IMR-90 (cell line): Measurements from ENCODE around the gene RECQL5. TPM values are rescaled to one million over a fixed set of nuclear protein-coding genes. Genes with fewer than 3 reads are reported as not detected.
A peak's percentile ranks its signal among the peaks of the same experiment; 100 is the strongest.

Experiments used
- ATAC-seq: fragments of 200-7000 bp; cut with Tn5 transposase; 2 replicates; pipeline ENCODE4 v1.9.1; 2020; ENCODE audit warnings: low read depth, mild to moderate bottlenecking, moderate library complexity
- BruUV-seq: library from RNA; stranded (reverse); fragments of 400-500 nt; replicated peaks from 2 replicates; lab custom pipeline; 2021; lab: Mats Ljungman, UMichigan
- CTCF ChIA-PET: fragments of 300-600 bp; formaldehyde crosslinking; extraction: SDS; loops from one replicate; lab custom pipeline; 2021; ENCODE audit warnings: antibody characterized with exemption; lab: Yijun Ruan, JAX
- POLR2A ChIA-PET: fragments of 300-600 bp; sonication (Branson Sonifier 250); formaldehyde crosslinking; loops from one replicate; lab custom pipeline; 2022; ENCODE audit warnings: antibody characterized with exemption; ENCODE audit not compliant: unreplicated experiment; lab: Charles Lee
- DNase-seq: peaks from one replicate; pipeline ENCODE4 v3.0.0; 2013
- H2AFZ ChIP-seq: replicated peaks from 2 replicates; pipeline ENCODE3; 2013; ENCODE audit warnings: low read length, mild to moderate bottlenecking; ENCODE audit not compliant: poor library complexity
- H2AK5ac ChIP-seq: 2 replicates; pipeline ENCODE4 v1.6.1; 2013; ENCODE audit warnings: low read depth, low read length, inconsistent platforms
- H2AK9ac ChIP-seq: replicated peaks from 2 replicates; pipeline ENCODE3; 2013; ENCODE audit warnings: mild to moderate bottlenecking, low read depth, low read length, moderate library complexity; ENCODE audit not compliant: poor library complexity
- H2BK120ac ChIP-seq: 2 replicates; pipeline ENCODE4 v1.6.1; 2013; ENCODE audit warnings: low read depth, low read length, inconsistent platforms
- H2BK15ac ChIP-seq: 3 replicates; pipeline ENCODE4 v1.6.1; 2013; ENCODE audit warnings: low read depth, low read length, inconsistent platforms
- H2BK20ac ChIP-seq: 2 replicates; pipeline ENCODE4 v1.6.1; 2013; ENCODE audit warnings: low read depth, mild to moderate bottlenecking, inconsistent platforms, low read length, moderate library complexity
- H2BK5ac ChIP-seq: 2 replicates; pipeline ENCODE4 v1.6.1; 2013; ENCODE audit warnings: mild to moderate bottlenecking, low read depth, low read length, inconsistent platforms; ENCODE audit not compliant: poor library complexity, severe bottlenecking
- H3K14ac ChIP-seq: replicated peaks from 2 replicates; pipeline ENCODE4 v1.6.1; 2013; ENCODE audit warnings: low read depth, low read length, inconsistent platforms
- H3K18ac ChIP-seq: 2 replicates; pipeline ENCODE4 v1.6.1; 2013; ENCODE audit warnings: low read depth, low read length, control low read depth
- H3K23ac ChIP-seq: 2 replicates; pipeline ENCODE4 v1.6.1; 2013; ENCODE audit warnings: low read depth, low read length, inconsistent platforms
- H3K27ac ChIP-seq: 2 replicates; pipeline ENCODE4 v1.5.1; 2013; ENCODE audit warnings: mild to moderate bottlenecking, control low read depth, low read length; ENCODE audit not compliant: insufficient read depth
- H3K27me3 ChIP-seq: 2 replicates; pipeline ENCODE4 v1.6.1; 2013; ENCODE audit warnings: low read length; ENCODE audit not compliant: control insufficient read depth, insufficient read depth
- H3K36me3 ChIP-seq: 2 replicates; pipeline ENCODE4 v1.6.1; 2013; ENCODE audit warnings: low read length, mixed read lengths; ENCODE audit not compliant: control insufficient read depth, insufficient read depth
- H3K4ac ChIP-seq: 2 replicates; pipeline ENCODE4 v1.6.1; 2013; ENCODE audit warnings: low read depth, low read length, inconsistent platforms
- H3K4me1 ChIP-seq: 2 replicates; pipeline ENCODE4 v1.6.1; 2013; ENCODE audit warnings: low read length, mixed read lengths; ENCODE audit not compliant: control insufficient read depth, insufficient read depth
- H3K4me2 ChIP-seq: 2 replicates; pipeline ENCODE4 v1.6.1; 2013; ENCODE audit warnings: low read depth, mild to moderate bottlenecking, control low read depth, low read length, moderate library complexity
- H3K4me3 ChIP-seq: 2 replicates; pipeline ENCODE4 v1.5.1; 2013; ENCODE audit warnings: low read depth, mild to moderate bottlenecking, control low read depth, low read length, moderate library complexity; ENCODE audit not compliant: insufficient read depth
- H3K56ac ChIP-seq: 2 replicates; pipeline ENCODE4 v1.6.1; 2013; ENCODE audit warnings: low read length, inconsistent platforms; ENCODE audit not compliant: insufficient read depth; ENCODE audit errors: extremely low read depth
- H3K79me1 ChIP-seq, 2 experiments: 2 replicates each; pipeline ENCODE4 v1.6.1; 2013; ENCODE audit warnings: low read length in 2 of 2, inconsistent platforms in 1 of 2, low read depth in 1 of 2
- H3K9ac ChIP-seq: 2 replicates; pipeline ENCODE4 v1.6.1; 2013; ENCODE audit warnings: low read depth, low read length, control low read depth
- H3K9me1 ChIP-seq: 2 replicates; pipeline ENCODE4 v1.6.1; 2013; ENCODE audit warnings: low read length, inconsistent platforms; ENCODE audit not compliant: insufficient read depth
- H3K9me3 ChIP-seq: 2 replicates; pipeline ENCODE4 v1.6.1; 2013; ENCODE audit warnings: low read length; ENCODE audit not compliant: control insufficient read depth, insufficient read depth
- H4K20me1 ChIP-seq: 2 replicates; pipeline ENCODE4 v1.6.1; 2013; ENCODE audit warnings: low read length, inconsistent platforms; ENCODE audit not compliant: insufficient read depth
- H4K5ac ChIP-seq: 2 replicates; pipeline ENCODE4 v1.6.1; 2013; ENCODE audit warnings: mild to moderate bottlenecking, low read depth, low read length, control low read depth
- H4K8ac ChIP-seq, 2 experiments: 2 replicates each; pipeline ENCODE4 v1.6.1; 2013; ENCODE audit warnings: low read depth in 2 of 2, low read length in 2 of 2, control low read depth in 1 of 2, inconsistent platforms in 1 of 2
- H4K91ac ChIP-seq: 2 replicates; pipeline ENCODE4 v1.6.1; 2013; ENCODE audit warnings: low read depth, low read length, inconsistent platforms; ENCODE audit not compliant: insufficient read depth
- CEBPB ChIP-seq: IDR thresholded peaks from 2 replicates; pipeline ENCODE4 v1.6.1; 2012; ENCODE audit warnings: low read depth, low read length, improper control_type of control experiment
- CHD1 ChIP-seq: IDR thresholded peaks from 2 replicates; pipeline ENCODE4 v1.6.1; 2012; ENCODE audit warnings: low read depth, low read length, improper control_type of control experiment
- FOS ChIP-seq: fragments of 150-350 bp; IDR thresholded peaks from 2 replicates; pipeline ENCODE4 v1.6.1; 2016; ENCODE audit warnings: low read depth, low read length
- MAFK ChIP-seq: IDR thresholded peaks from 2 replicates; pipeline ENCODE4 v1.6.1; 2012; ENCODE audit warnings: low read depth, low read length, improper control_type of control experiment
- MAZ ChIP-seq: IDR thresholded peaks from 2 replicates; pipeline ENCODE4 v1.6.1; 2012; ENCODE audit warnings: low read depth, mild to moderate bottlenecking, low read length, improper control_type of control experiment, moderate library complexity, borderline replicate concordance
- MXI1 ChIP-seq: IDR thresholded peaks from 2 replicates; pipeline ENCODE4 v1.6.1; 2012; ENCODE audit warnings: low read depth, mild to moderate bottlenecking, low read length, moderate library complexity, borderline replicate concordance
- NFE2L2 ChIP-seq: fragments of 150-350 bp; IDR thresholded peaks from 2 replicates; pipeline ENCODE4 v1.6.1; 2016; ENCODE audit warnings: low read depth, mild to moderate bottlenecking, low read length
- POLR2A ChIP-seq: IDR thresholded peaks from 2 replicates; pipeline ENCODE4 v1.6.1; 2012; ENCODE audit warnings: mild to moderate bottlenecking, low read depth, low read length
- RAD21 ChIP-seq: IDR thresholded peaks from 2 replicates; pipeline ENCODE4 v1.6.1; 2012; ENCODE audit warnings: low read length, improper control_type of control experiment
- RFX5 ChIP-seq: IDR thresholded peaks from 2 replicates; pipeline ENCODE4 v1.8.0; 2012; ENCODE audit warnings: low read depth, mild to moderate bottlenecking, low read length, moderate library complexity
- SMC3 ChIP-seq: fragments of 150-350 bp; IDR thresholded peaks from 2 replicates; pipeline ENCODE4 v1.6.1; 2016; ENCODE audit warnings: low read depth, mild to moderate bottlenecking, antibody characterized with exemption, low read length, moderate library complexity
- WGBS, 2 experiments: methylation state at CpG; one replicate each; pipeline versions ENCODE4 v1.1.5 to v1.1.7; 2013; ENCODE audit warnings: missing lambda C conversion rate in 2 of 2; ENCODE audit not compliant: insufficient read length in 1 of 2; ENCODE audit errors: extremely low coverage in 2 of 2; 5-methylcytosine and 5-hydroxymethylcytosine counted together
- dilution Hi-C: fragments of 300-500 bp; cut with HindIII; formaldehyde crosslinking; loops from one replicate; pipeline ENCODE4 v1.14.3; 2018; ENCODE audit warnings: low sequenced_read_pairs; ENCODE audit not compliant: unreplicated experiment
- in situ Hi-C: fragments of 300-500 bp; cut with MboI; formaldehyde crosslinking; loops from 3 replicates; pipeline ENCODE4 v1.14.3; 2019; ENCODE audit warnings: low sequenced_read_pairs, inconsistent platforms, mixed read lengths
- intact Hi-C: fragments of 100-400 bp; cut with micrococcal nuclease; formaldehyde crosslinking; loops from 2 replicates; pipeline ENCODE4 v1.10.0; 2022
- polyA plus RNA-seq, 3 experiments: library from polyadenylated mRNA; depleted of rRNA; stranded (reverse); fragments of >200 nt; gene quantifications; 2 replicates each; pipeline ENCODE4 v1.2.3, GENCODE V29; 2012; ENCODE audit warnings: low replicate concordance in 1 of 3
- total RNA-seq: library from RNA; depleted of rRNA; stranded (reverse); fragments of >200 nt; gene quantifications from 2 replicates; pipeline ENCODE4 v1.2.3, GENCODE V29; 2012
- TF ChIP-seq, protein P1 (sequence below): fragments of 150-350 bp; IDR thresholded peaks from 2 replicates; pipeline ENCODE4 v1.6.1; 2016; ENCODE audit warnings: low read depth, mild to moderate bottlenecking, low read length, moderate library complexity, borderline replicate concordance
- TF ChIP-seq, protein P2 (sequence below): fragments of 150-350 bp; IDR thresholded peaks from 2 replicates; pipeline ENCODE4 v1.6.1; 2017; ENCODE audit warnings: mild to moderate bottlenecking, antibody characterized with exemption, low read length, low read depth
- TF ChIP-seq, protein P3 (sequence below): conservative IDR thresholded peaks from 2 replicates; pipeline ENCODE4 v1.5.1; 2012; ENCODE audit warnings: mild to moderate bottlenecking, low read depth, low read length, improper control_type of control experiment

The RECQL5 gene
- total and polyA plus RNA-seq, 2 of the 4 experiments (the other 2 are of a cell fraction) = 7.3 to 23.7 TPM

- no peak for ATAC-seq
- TF ChIP-seq MAFK = no peak
- no peak for TF ChIP-seq CHD1
- TF ChIP-seq RFX5 = no peak
- no peak for TF ChIP-seq POLR2A
- no peak for TF ChIP-seq SMC3
- TF ChIP-seq CEBPB = no peak
- TF ChIP-seq, protein P1, sequence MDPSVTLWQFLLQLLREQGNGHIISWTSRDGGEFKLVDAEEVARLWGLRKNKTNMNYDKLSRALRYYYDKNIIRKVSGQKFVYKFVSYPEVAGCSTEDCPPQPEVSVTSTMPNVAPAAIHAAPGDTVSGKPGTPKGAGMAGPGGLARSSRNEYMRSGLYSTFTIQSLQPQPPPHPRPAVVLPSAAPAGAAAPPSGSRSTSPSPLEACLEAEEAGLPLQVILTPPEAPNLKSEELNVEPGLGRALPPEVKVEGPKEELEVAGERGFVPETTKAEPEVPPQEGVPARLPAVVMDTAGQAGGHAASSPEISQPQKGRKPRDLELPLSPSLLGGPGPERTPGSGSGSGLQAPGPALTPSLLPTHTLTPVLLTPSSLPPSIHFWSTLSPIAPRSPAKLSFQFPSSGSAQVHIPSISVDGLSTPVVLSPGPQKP = no peak
- no peak for TF ChIP-seq MAZ
- TF ChIP-seq, protein P2, sequence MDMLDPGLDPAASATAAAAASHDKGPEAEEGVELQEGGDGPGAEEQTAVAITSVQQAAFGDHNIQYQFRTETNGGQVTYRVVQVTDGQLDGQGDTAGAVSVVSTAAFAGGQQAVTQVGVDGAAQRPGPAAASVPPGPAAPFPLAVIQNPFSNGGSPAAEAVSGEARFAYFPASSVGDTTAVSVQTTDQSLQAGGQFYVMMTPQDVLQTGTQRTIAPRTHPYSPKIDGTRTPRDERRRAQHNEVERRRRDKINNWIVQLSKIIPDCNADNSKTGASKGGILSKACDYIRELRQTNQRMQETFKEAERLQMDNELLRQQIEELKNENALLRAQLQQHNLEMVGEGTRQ = no peak
- TF ChIP-seq, protein P3, sequence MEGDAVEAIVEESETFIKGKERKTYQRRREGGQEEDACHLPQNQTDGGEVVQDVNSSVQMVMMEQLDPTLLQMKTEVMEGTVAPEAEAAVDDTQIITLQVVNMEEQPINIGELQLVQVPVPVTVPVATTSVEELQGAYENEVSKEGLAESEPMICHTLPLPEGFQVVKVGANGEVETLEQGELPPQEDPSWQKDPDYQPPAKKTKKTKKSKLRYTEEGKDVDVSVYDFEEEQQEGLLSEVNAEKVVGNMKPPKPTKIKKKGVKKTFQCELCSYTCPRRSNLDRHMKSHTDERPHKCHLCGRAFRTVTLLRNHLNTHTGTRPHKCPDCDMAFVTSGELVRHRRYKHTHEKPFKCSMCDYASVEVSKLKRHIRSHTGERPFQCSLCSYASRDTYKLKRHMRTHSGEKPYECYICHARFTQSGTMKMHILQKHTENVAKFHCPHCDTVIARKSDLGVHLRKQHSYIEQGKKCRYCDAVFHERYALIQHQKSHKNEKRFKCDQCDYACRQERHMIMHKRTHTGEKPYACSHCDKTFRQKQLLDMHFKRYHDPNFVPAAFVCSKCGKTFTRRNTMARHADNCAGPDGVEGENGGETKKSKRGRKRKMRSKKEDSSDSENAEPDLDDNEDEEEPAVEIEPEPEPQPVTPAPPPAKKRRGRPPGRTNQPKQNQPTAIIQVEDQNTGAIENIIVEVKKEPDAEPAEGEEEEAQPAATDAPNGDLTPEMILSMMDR = no peak
- TF ChIP-seq MXI1 = no peak
- TF ChIP-seq NFE2L2 = no peak
- TF ChIP-seq RAD21 = no peak
- TF ChIP-seq FOS = no peak
Measured at GRCh38 chr17:75587675-75588595, 79.0 kb downstream of the RECQL5 start, which contains the start of gene MYO15B. Gene MYO15B (plus strand): TSS chr17:75587800. CDS start chr17:75588058, 258 bp downstream.

More at GRCh38 chr17:75587675-75588595, 79.0 kb downstream of the RECQL5 start, which contains the start of gene MYO15B:
- H2AFZ ChIP-seq = peak within 1 kb of the TSS; percentile 86
- H3K4me3 ChIP-seq = no peak within 1 kb of the TSS
- H4K20me1 ChIP-seq = no peaks in the 10 kb centered on the region; the same call in 1 of the 2 replicates
- intact Hi-C loops (loop anchor here (2.0 kb wide), 1 partner anchor 71 kb away; the partner anchor contains the start of gene TSEN54), dilution Hi-C loops (no loop called here), in situ Hi-C loops (no loop called here)
- H3K4me2 ChIP-seq = no peak within 1 kb of the TSS; the same call in 1 of the 2 replicates
- H3K4me1 ChIP-seq = no peaks in the 10 kb centered on the region
- no peaks in the 10 kb centered on the region for H3K9me1 ChIP-seq
- H3K4ac ChIP-seq = no peak within 1 kb of the TSS
- H3K79me1 ChIP-seq = no peaks in the 10 kb centered on the region
- H3K9me3 ChIP-seq = peaks cover 2% of the 10 kb centered on the region; the same call in 1 of the 2 replicates
- H2AK5ac ChIP-seq = no peak within 1 kb of the TSS
- DNase-seq = no peak
- H3K9ac ChIP-seq = no peak within 1 kb of the TSS
- no peak within 1 kb of the TSS for H2BK120ac ChIP-seq
- no peak within 1 kb of the TSS for H3K14ac ChIP-seq
- no peak within 1 kb of the TSS for H4K5ac ChIP-seq
- no peak within 1 kb of the TSS for H4K91ac ChIP-seq
- no peak within 1 kb of the TSS for H2BK15ac ChIP-seq
- no TSS peak for BruUV-seq
- H3K27ac ChIP-seq = no peak within 1 kb of the TSS
- peaks cover 26% of the 10 kb centered on the region for H3K27me3 ChIP-seq
- no peak within 1 kb of the TSS for H3K23ac ChIP-seq
- WGBS, 2 experiments = 9% methylated on average over 55 of the region's 82 CpGs; no CpG with 5 or more reads in 1 of the 2 experiments
- ChIA-PET POLR2A (no interaction called here), CTCF (no interaction called here)
- no peak within 1 kb of the TSS for H3K18ac ChIP-seq
- H2AK9ac ChIP-seq = peak within 1 kb of the TSS; percentile 55
- no peaks in the 10 kb centered on the region for H3K36me3 ChIP-seq
- no peak within 1 kb of the TSS for H2BK20ac ChIP-seq
- H3K56ac ChIP-seq = no peak within 1 kb of the TSS
- H4K8ac ChIP-seq = no peak within 1 kb of the TSS
- H2BK5ac ChIP-seq = no peak within 1 kb of the TSS
